ENCODE data around the gene FANCC.
A peak's percentile ranks its signal among the peaks of the same experiment; 100 is the strongest.

Gene FANCC

GRCh38 chr9:95285307-95285706 is 32.2 kb downstream of the FANCC start:
- 100% methylated on average over 1 of the region's 1 CpG for WGBS
- DNase-seq: no peak
- H3K14ac ChIP-seq (ENCODE audit: low read length in 2 of 2): no peak overlapping the region

GRCh38 chr9:95284162-95285080 is 33.1 kb downstream of the FANCC start:
- Histone ChIP-seq H2BK15ac (ENCODE audit: low read depth, poor library complexity, severe bottlenecking) (no peak overlapping the region), H3K4me2 (ENCODE audit: low read length, poor library complexity, severe bottlenecking) (peak overlapping the region; percentile 53), H2BK5ac (ENCODE audit: low read depth, low read length, poor library complexity, severe bottlenecking) (peak overlapping the region; percentile 79), H3K18ac (ENCODE audit: low read depth in 1 of 2, low read length in 2 of 2) (no peak overlapping the region), H4K91ac (ENCODE audit: low read length) (peak overlapping the region; percentile 61), H3K9ac (ENCODE audit: low read length) (peak overlapping the region; percentile 0), H3K36me3 (ENCODE audit: control insufficient read depth in 1 of 2, insufficient read depth in 2 of 2, low read depth in 1 of 2, low read length in 2 of 2) (no peaks in the 10 kb centered on the region), H2AK5ac (ENCODE audit: low read length, severe bottlenecking) (no peak overlapping the region), H3K79me1 (replicated peaks; ENCODE audit: low read length, poor library complexity, severe bottlenecking) (peaks cover 6% of the 10 kb centered on the region), H2AFZ (ENCODE audit: low read depth, low read length) (no peak overlapping the region), H3K4me1 (ENCODE audit: control insufficient read depth, insufficient read depth, low read depth, low read length) (peaks cover 2% of the 10 kb centered on the region), H3K4me3 (ENCODE audit: insufficient read depth in 1 of 2, low read depth in 1 of 2, low read length in 2 of 2) (no peak overlapping the region), H3K9me3 (ENCODE audit: control insufficient read depth, low read length) (peaks cover 3% of the 10 kb centered on the region), H3K14ac (ENCODE audit: low read length in 2 of 2) (no peak overlapping the region), H4K8ac (ENCODE audit: low read length) (no peak overlapping the region), H3K4ac (ENCODE audit: low read depth in 1 of 2, low read length in 2 of 2) (no peak overlapping the region), H3K27me3 (ENCODE audit: control insufficient read depth in 1 of 2, insufficient read depth in 1 of 2, low read length in 2 of 2) (no peaks in the 10 kb centered on the region), H2BK120ac (ENCODE audit: low read depth, low read length) (no peak overlapping the region), H2BK12ac (ENCODE audit: low read length in 2 of 2) (peak overlapping the region in 1 of 2 experiments; percentile 92), H3K23ac (ENCODE audit: low read length in 2 of 2) (no peak overlapping the region), H3K27ac (ENCODE audit: low read length, poor library complexity, severe bottlenecking) (peak overlapping the region; percentile 86)
- peak; percentile 86 for DNase-seq
- WGBS: 35% methylated on average over 2 of the region's 9 CpGs

More at GRCh38 chr9:95285307-95285706, 32.2 kb downstream of the FANCC start:
- H3K23ac ChIP-seq (ENCODE audit: low read length in 2 of 2): no peak overlapping the region
- no peak overlapping the region for H2BK120ac ChIP-seq (ENCODE audit: low read depth, low read length)
- H3K27ac ChIP-seq (ENCODE audit: low read length, poor library complexity, severe bottlenecking): no peak overlapping the region
- H2AK5ac ChIP-seq (ENCODE audit: low read length, severe bottlenecking): no peak overlapping the region
- no peaks in the 10 kb centered on the region for H3K27me3 ChIP-seq (ENCODE audit: control insufficient read depth in 1 of 2, insufficient read depth in 1 of 2, low read length in 2 of 2)
- H2BK5ac ChIP-seq (ENCODE audit: low read depth, low read length, poor library complexity, severe bottlenecking): no peak overlapping the region
- peaks cover 3% of the 10 kb centered on the region for H3K9me3 ChIP-seq (ENCODE audit: control insufficient read depth, low read length)
- no peak overlapping the region for H2AFZ ChIP-seq (ENCODE audit: low read depth, low read length)
- H3K4me2 ChIP-seq (ENCODE audit: low read length, poor library complexity, severe bottlenecking): no peak overlapping the region
- no peak overlapping the region for H3K4ac ChIP-seq (ENCODE audit: low read depth in 1 of 2, low read length in 2 of 2)
- H4K91ac ChIP-seq (ENCODE audit: low read length): no peak overlapping the region
- H3K18ac ChIP-seq (ENCODE audit: low read depth in 1 of 2, low read length in 2 of 2): no peak overlapping the region
- no peak overlapping the region for H4K8ac ChIP-seq (ENCODE audit: low read length)
- H3K4me1 ChIP-seq (ENCODE audit: control insufficient read depth, insufficient read depth, low read depth, low read length): peaks cover 2% of the 10 kb centered on the region
- H3K79me1 ChIP-seq (replicated peaks; ENCODE audit: low read length, poor library complexity, severe bottlenecking): peaks cover 13% of the 10 kb centered on the region
- no peaks in the 10 kb centered on the region for H3K36me3 ChIP-seq (ENCODE audit: control insufficient read depth in 1 of 2, insufficient read depth in 2 of 2, low read depth in 1 of 2, low read length in 2 of 2)
- H3K9ac ChIP-seq (ENCODE audit: low read length): no peak overlapping the region
- H2BK12ac ChIP-seq (ENCODE audit: low read length in 2 of 2): no peak overlapping the region
- no peak overlapping the region for H3K4me3 ChIP-seq (ENCODE audit: insufficient read depth in 1 of 2, low read depth in 1 of 2, low read length in 2 of 2)
- H2BK15ac ChIP-seq (ENCODE audit: low read depth, poor library complexity, severe bottlenecking): no peak overlapping the region

GRCh38 chr9:95283673-95284072 is 33.8 kb downstream of the FANCC start:
- H2BK120ac ChIP-seq (ENCODE audit: low read depth, low read length): no peak overlapping the region
- peaks cover 3% of the 10 kb centered on the region for H3K9me3 ChIP-seq (ENCODE audit: control insufficient read depth, low read length)
- DNase-seq: no peak
- H2BK12ac ChIP-seq (ENCODE audit: low read length in 2 of 2): no peak overlapping the region
- H2AK5ac ChIP-seq (ENCODE audit: low read length, severe bottlenecking): no peak overlapping the region
- WGBS: 60% methylated on average over 1 of the region's 2 CpGs
- peaks cover 4% of the 10 kb centered on the region for H3K79me1 ChIP-seq (replicated peaks; ENCODE audit: low read length, poor library complexity, severe bottlenecking)
- no peak overlapping the region for H3K23ac ChIP-seq (ENCODE audit: low read length in 2 of 2)
- H3K14ac ChIP-seq (ENCODE audit: low read length in 2 of 2): no peak overlapping the region
- no peaks in the 10 kb centered on the region for H3K27me3 ChIP-seq (ENCODE audit: control insufficient read depth in 1 of 2, insufficient read depth in 1 of 2, low read length in 2 of 2)
- H4K91ac ChIP-seq (ENCODE audit: low read length): no peak overlapping the region
- H2BK5ac ChIP-seq (ENCODE audit: low read depth, low read length, poor library complexity, severe bottlenecking): no peak overlapping the region
- peak overlapping the region; percentile 86 for H3K27ac ChIP-seq (ENCODE audit: low read length, poor library complexity, severe bottlenecking)
- no peak overlapping the region for H3K4me2 ChIP-seq (ENCODE audit: low read length, poor library complexity, severe bottlenecking)
- H3K4me3 ChIP-seq (ENCODE audit: insufficient read depth in 1 of 2, low read depth in 1 of 2, low read length in 2 of 2): no peak overlapping the region
- H3K4me1 ChIP-seq (ENCODE audit: control insufficient read depth, insufficient read depth, low read depth, low read length): peaks cover 2% of the 10 kb centered on the region
- H3K36me3 ChIP-seq (ENCODE audit: control insufficient read depth in 1 of 2, insufficient read depth in 2 of 2, low read depth in 1 of 2, low read length in 2 of 2): no peaks in the 10 kb centered on the region
- no peak overlapping the region for H2AFZ ChIP-seq (ENCODE audit: low read depth, low read length)
- H3K18ac ChIP-seq (ENCODE audit: low read depth in 1 of 2, low read length in 2 of 2): no peak overlapping the region
- H4K8ac ChIP-seq (ENCODE audit: low read length): no peak overlapping the region
- peak overlapping the region; percentile 0 for H3K9ac ChIP-seq (ENCODE audit: low read length)
- no peak overlapping the region for H3K4ac ChIP-seq (ENCODE audit: low read depth in 1 of 2, low read length in 2 of 2)
- H2BK15ac ChIP-seq (ENCODE audit: low read depth, poor library complexity, severe bottlenecking): no peak overlapping the region

- Histone ChIP-seq H2BK12ac (ENCODE audit: low read length in 2 of 2) (no peak overlapping the region), H3K4ac (ENCODE audit: low read depth in 1 of 2, low read length in 2 of 2) (no peak overlapping the region), H3K79me1 (replicated peaks; ENCODE audit: low read length, poor library complexity, severe bottlenecking) (peaks cover 3% of the 10 kb centered on the region), H2AFZ (ENCODE audit: low read depth, low read length) (no peak overlapping the region), H3K18ac (ENCODE audit: low read depth in 1 of 2, low read length in 2 of 2) (no peak overlapping the region), H2BK120ac (ENCODE audit: low read depth, low read length) (no peak overlapping the region), H2BK15ac (ENCODE audit: low read depth, poor library complexity, severe bottlenecking) (no peak overlapping the region), H3K23ac (ENCODE audit: low read length in 2 of 2) (no peak overlapping the region), H3K4me2 (ENCODE audit: low read length, poor library complexity, severe bottlenecking) (no peak overlapping the region), H3K36me3 (ENCODE audit: control insufficient read depth in 1 of 2, insufficient read depth in 2 of 2, low read depth in 1 of 2, low read length in 2 of 2) (no peaks in the 10 kb centered on the region), H3K4me3 (ENCODE audit: insufficient read depth in 1 of 2, low read depth in 1 of 2, low read length in 2 of 2) (no peak overlapping the region), H2BK5ac (ENCODE audit: low read depth, low read length, poor library complexity, severe bottlenecking) (no peak overlapping the region), H2AK5ac (ENCODE audit: low read length, severe bottlenecking) (no peak overlapping the region), H3K9me3 (ENCODE audit: control insufficient read depth, low read length) (peaks cover 3% of the 10 kb centered on the region), H3K9ac (ENCODE audit: low read length) (no peak overlapping the region), H3K4me1 (ENCODE audit: control insufficient read depth, insufficient read depth, low read depth, low read length) (peaks cover 2% of the 10 kb centered on the region), H4K91ac (ENCODE audit: low read length) (no peak overlapping the region), H3K27ac (ENCODE audit: low read length, poor library complexity, severe bottlenecking) (no peak overlapping the region), H4K8ac (ENCODE audit: low read length) (no peak overlapping the region), H3K14ac (ENCODE audit: low read length in 2 of 2) (no peak overlapping the region), H3K27me3 (ENCODE audit: control insufficient read depth in 1 of 2, insufficient read depth in 1 of 2, low read length in 2 of 2) (no peaks in the 10 kb centered on the region)
- no peak for DNase-seq
Measured at GRCh38 chr9:95282332-95282731, 35.2 kb downstream of the FANCC start.

Measured in mesenchymal stem cell (in vitro differentiated cells and primary cell).